ENCODE measurements around the gene NTN3. TPM values are rescaled to one million over a fixed set of nuclear protein-coding genes. Genes with fewer than 3 reads are reported as not detected.

The NTN3 gene
- total and polyA plus RNA-seq, 2 of the 8 experiments (the other 6 are each of a cell fraction or from before 2014, with no cell fraction given) = 0.30 to 0.34 TPM

- H4K8ac ChIP-seq (ENCODE audit: extremely low read depth, insufficient read depth, low read length) = peak overlapping the region; percentile 25; the same call in 1 of the 2 replicates
- 0 out of 4 replicates have a peak, but pooled peaks cover 0 to 2% of the 10 kb centered on the region in 2 experiments for H3K79me2 ChIP-seq (ENCODE audit: control insufficient read depth in 1 of 2, insufficient read depth in 2 of 2, low read length in 2 of 2)
- no peak overlapping the region for H2BK12ac ChIP-seq (ENCODE audit: low read depth, low read length)
- H3K23me2 ChIP-seq (ENCODE audit: low read depth, low read length) = no peaks in the 10 kb centered on the region
- H3K4me3 ChIP-seq (ENCODE audit: extremely low read depth in 1 of 4, insufficient read depth in 2 of 4, low read depth in 3 of 4, low read length in 4 of 4) = no peak overlapping the region
- no peak overlapping the region for H3K56ac ChIP-seq (replicated peaks; ENCODE audit: insufficient read length, low read depth, low read length)
- H3K4ac ChIP-seq (replicated peaks; ENCODE audit: insufficient read length, low read depth, low read length) = no peak overlapping the region
- no peak overlapping the region for H2BK20ac ChIP-seq (ENCODE audit: low read length)
- POLR2A ChIA-PET (ENCODE audit: partially characterized antibody) = interaction anchor here (1.5 kb wide), 1 partner anchor 11 kb away, joined by 5 read pairs; no protein-coding TSS in a partner anchor
- no peak overlapping the region for H3K4me2 ChIP-seq (ENCODE audit: insufficient read depth in 1 of 2, low read depth in 2 of 2, low read length in 2 of 2)
- H2AK5ac ChIP-seq (ENCODE audit: low read depth, low read length) = no peak overlapping the region
- H3K23ac ChIP-seq (ENCODE audit: insufficient read length) = no peak overlapping the region
- H2BK5ac ChIP-seq (ENCODE audit: low read depth, low read length) = no peak overlapping the region
- no peaks in the 10 kb centered on the region; a peak in 1 of 7 replicates for H3K27me3 ChIP-seq (replicated peaks in 1 of 4; ENCODE audit: control insufficient read depth in 3 of 4, extremely low read depth in 1 of 4, insufficient read depth in 3 of 4, low read length in 3 of 4)
- no peak overlapping the region for H3K18ac ChIP-seq (ENCODE audit: extremely low read depth, low read length)
- H3K4me1 ChIP-seq (replicated peaks in 1 of 4; ENCODE audit: control insufficient read depth in 3 of 4, insufficient read depth in 4 of 4, low read length in 3 of 4) = peaks cover 0 to 3% (median 0%) of the 10 kb centered on the region in 4 experiments; a peak in 1 of 7 replicates
- H3K14ac ChIP-seq (ENCODE audit: insufficient read length) = no peak overlapping the region
- H2BK15ac ChIP-seq (ENCODE audit: low read length) = no peak overlapping the region
- peaks cover 7% of the 10 kb centered on the region; the same call in 1 of the 2 replicates for H3K79me1 ChIP-seq (ENCODE audit: low read depth, low read length)
- no peak overlapping the region for H4K91ac ChIP-seq (replicated peaks; ENCODE audit: insufficient read length, low read length)
- DNase-seq (ENCODE audit: low read depth in 1 of 2, low spot score in 2 of 2) = no peak
- H2AFZ ChIP-seq (ENCODE audit: low read length) = no peak overlapping the region
- no peak overlapping the region for H3K9ac ChIP-seq (replicated peaks in 1 of 4; ENCODE audit: extremely low read depth in 1 of 4, low read depth in 3 of 4, low read length in 3 of 4)
- no peak overlapping the region for H2BK120ac ChIP-seq (replicated peaks; ENCODE audit: low read depth, low read length)
- no peak overlapping the region for H3K27ac ChIP-seq (ENCODE audit: low read depth, low read length)
- FAIRE-seq = no peak
- no peak overlapping the region for H4K5ac ChIP-seq (ENCODE audit: insufficient read length, low read depth, low read length)
- no peaks in the 10 kb centered on the region for H3K36me3 ChIP-seq (ENCODE audit: control insufficient read depth in 2 of 4, insufficient read depth in 4 of 4, low read length in 3 of 4)
- CTCF ChIA-PET (ENCODE audit: partially characterized antibody) = interaction anchor here (0.5 to 3.6 kb wide), 7 partner anchors 11 to 347 kb away, joined by 3 to 32 read pairs (median 4); partner anchors contain the start of gene TEDC2
- no peaks in the 10 kb centered on the region for H3K9me3 ChIP-seq (ENCODE audit: insufficient read depth in 2 of 2, low read depth in 1 of 2, low read length in 1 of 2)
- WGBS, 2 experiments (ENCODE audit: extremely low coverage in 1 of 2, insufficient coverage in 1 of 2, insufficient read length in 1 of 2, insufficient replicate concordance in 2 of 2, low coverage in 1 of 2, low lambda C conversion rate in 2 of 2, missing lambda C conversion rate in 1 of 2) = 95% methylated on average over 13 of the region's 15 CpGs; no CpG with 5 or more reads in 1 of the 2 experiments
- H4K20me1 ChIP-seq (replicated peaks in 1 of 2; ENCODE audit: control insufficient read depth in 1 of 2, insufficient read depth in 2 of 2, low read length in 2 of 2) = peaks cover 0 to 15% of the 10 kb centered on the region in 2 experiments
- no peak for TF ChIP-seq POLR2AphosphoS5 (IDR thresholded peaks at IDR 0.05; ENCODE audit: low read depth, low read length)
- no peak for TF ChIP-seq TEAD4 (IDR thresholded peaks at IDR 0.05; ENCODE audit: low read depth, low read length)
- no peak for TF ChIP-seq CEBPB (IDR thresholded peaks at IDR 0.05; ENCODE audit: low read depth, low read length)
- TF ChIP-seq JUND (IDR thresholded peaks at IDR 0.05; ENCODE audit: low read length) = no peak
- no peak for TF ChIP-seq KDM4A (IDR thresholded peaks at IDR 0.05; ENCODE audit: low read depth, low read length, severe bottlenecking)
- no peak for TF ChIP-seq BRCA1 (IDR thresholded peaks at IDR 0.05; ENCODE audit: low read depth, low read length)
- no peak for TF ChIP-seq PHF8 (conservative IDR thresholded peaks at IDR 0.05; ENCODE audit: low read depth, low read length)
- no peak for TF ChIP-seq CREB1 (IDR thresholded peaks at IDR 0.05)
- TF ChIP-seq BACH1 (IDR thresholded peaks at IDR 0.05; ENCODE audit: low read length) = no peak
- TF ChIP-seq SP4 (IDR thresholded peaks at IDR 0.05; ENCODE audit: low read length) = no peak
- TF ChIP-seq GABPA (IDR thresholded peaks at IDR 0.05; ENCODE audit: borderline replicate concordance, insufficient read depth, low read length) = no peak
- TF ChIP-seq SP1 (IDR thresholded peaks at IDR 0.05; ENCODE audit: low read depth, low read length) = no peak
- no peak for TF ChIP-seq NRF1 (IDR thresholded peaks at IDR 0.05; ENCODE audit: low read depth, low read length)
- no peak for TF ChIP-seq SUZ12 (IDR thresholded peaks at IDR 0.05; ENCODE audit: low read length)
- TF ChIP-seq MAFK (IDR thresholded peaks at IDR 0.05; ENCODE audit: low read depth, low read length) = no peak
These were observed 16.9 kb downstream of the NTN3 start for GRCh38 chr16:2487903-2488531.
